PC-9 (cell line): ENCODE results near the gene LRRTM4.

Experiments used
- EZH2 ChIP-seq: fragments of 200-600 bp; sonication (generic); IDR thresholded peaks from 2 replicates; pipeline ENCODE4 v1.8.0; 2017; ENCODE audit warnings: antibody characterized with exemption, low read depth
- TF ChIP-seq, protein P1 (sequence below): fragments of 200-600 bp; sonication (generic); conservative IDR thresholded peaks from 2 replicates; pipeline ENCODE4 v1.6.1; 2017; ENCODE audit warnings: mixed run types, antibody characterized with exemption, mild to moderate bottlenecking, moderate library complexity

DNA sequence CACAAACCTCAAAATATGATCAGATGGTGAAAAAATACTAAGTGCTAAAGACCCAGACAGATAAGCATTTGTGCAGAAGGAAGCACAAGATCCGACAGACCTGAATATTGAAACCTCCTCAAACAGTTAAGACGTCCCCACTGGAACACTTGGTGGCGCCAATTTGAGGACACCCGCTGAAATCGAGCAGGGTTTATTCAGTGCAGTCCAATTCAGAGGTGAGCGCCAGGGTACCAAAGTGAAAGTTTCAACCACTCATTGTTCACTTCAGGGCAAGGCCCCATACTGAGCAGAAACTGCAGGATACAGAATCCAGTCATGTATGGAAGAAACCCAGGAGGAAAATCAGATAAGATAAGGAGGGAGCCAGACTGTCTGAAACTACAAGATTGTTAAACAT is 417.6 kb downstream of the LRRTM4 start:
- TF ChIP-seq, protein P1, sequence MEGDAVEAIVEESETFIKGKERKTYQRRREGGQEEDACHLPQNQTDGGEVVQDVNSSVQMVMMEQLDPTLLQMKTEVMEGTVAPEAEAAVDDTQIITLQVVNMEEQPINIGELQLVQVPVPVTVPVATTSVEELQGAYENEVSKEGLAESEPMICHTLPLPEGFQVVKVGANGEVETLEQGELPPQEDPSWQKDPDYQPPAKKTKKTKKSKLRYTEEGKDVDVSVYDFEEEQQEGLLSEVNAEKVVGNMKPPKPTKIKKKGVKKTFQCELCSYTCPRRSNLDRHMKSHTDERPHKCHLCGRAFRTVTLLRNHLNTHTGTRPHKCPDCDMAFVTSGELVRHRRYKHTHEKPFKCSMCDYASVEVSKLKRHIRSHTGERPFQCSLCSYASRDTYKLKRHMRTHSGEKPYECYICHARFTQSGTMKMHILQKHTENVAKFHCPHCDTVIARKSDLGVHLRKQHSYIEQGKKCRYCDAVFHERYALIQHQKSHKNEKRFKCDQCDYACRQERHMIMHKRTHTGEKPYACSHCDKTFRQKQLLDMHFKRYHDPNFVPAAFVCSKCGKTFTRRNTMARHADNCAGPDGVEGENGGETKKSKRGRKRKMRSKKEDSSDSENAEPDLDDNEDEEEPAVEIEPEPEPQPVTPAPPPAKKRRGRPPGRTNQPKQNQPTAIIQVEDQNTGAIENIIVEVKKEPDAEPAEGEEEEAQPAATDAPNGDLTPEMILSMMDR, result no peak
- no peak for TF ChIP-seq EZH2
